ENCODE data around the gene LRMDA.

LRMDA gene

DNA sequence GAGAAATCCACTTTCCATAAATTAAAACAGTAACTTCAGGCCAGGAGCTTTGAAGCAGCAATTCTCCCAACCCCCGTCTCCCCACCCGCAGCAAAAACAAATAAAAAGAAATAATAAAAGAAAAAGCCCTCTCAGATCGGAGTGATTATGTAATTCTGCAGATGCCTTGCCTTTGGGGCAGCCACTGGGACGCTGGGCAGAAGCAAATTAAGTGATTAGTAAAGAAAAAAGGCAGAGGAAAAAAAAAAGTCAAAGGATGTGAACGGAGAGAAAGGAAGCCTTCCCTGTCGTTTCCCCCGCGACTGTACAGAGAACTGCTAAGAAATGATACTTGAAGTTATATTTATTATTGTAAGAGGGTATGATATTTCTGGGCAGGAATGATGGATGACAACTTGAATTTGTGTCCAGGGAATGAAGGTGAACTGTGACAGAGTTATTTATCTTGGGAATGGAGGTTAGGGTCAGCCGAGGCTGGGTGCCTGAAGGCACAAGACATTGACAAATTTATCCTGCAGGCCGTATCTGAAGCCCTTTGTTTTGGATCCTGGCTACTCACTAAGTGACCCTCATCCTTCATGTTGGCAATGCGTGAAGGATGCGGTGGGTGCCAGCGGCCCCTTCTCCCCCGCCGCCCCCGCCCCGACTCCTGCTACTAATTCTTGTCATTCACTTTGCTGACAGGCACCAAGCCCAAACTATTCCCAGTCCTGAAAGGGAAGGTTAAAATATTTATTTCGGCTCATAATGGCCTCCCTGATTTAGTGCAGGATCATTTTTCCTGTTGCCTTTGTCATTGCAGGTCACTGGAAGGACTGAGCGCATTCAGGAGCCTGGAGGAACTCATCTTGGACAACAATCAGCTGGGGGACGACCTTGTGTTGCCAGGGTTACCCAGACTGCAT is 604.0 kb downstream of the LRMDA start:
- TF ChIP-seq EP300 (IDR thresholded peaks at IDR 0.05; ENCODE audit: borderline replicate concordance) (no peak), CREB1 (IDR thresholded peaks at IDR 0.05; ENCODE audit: low read depth) (no peak)
- TF ChIP-seq, protein P1, sequence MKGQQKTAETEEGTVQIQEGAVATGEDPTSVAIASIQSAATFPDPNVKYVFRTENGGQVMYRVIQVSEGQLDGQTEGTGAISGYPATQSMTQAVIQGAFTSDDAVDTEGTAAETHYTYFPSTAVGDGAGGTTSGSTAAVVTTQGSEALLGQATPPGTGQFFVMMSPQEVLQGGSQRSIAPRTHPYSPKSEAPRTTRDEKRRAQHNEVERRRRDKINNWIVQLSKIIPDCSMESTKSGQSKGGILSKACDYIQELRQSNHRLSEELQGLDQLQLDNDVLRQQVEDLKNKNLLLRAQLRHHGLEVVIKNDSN (IDR thresholded peaks at IDR 0.05) = no peak

- TF ChIP-seq RAD21 (IDR thresholded peaks at IDR 0.05; ENCODE audit: low read depth) (peak; percentile 78), EGR1 (IDR thresholded peaks at IDR 0.05) (no peak), FOXM1 (IDR thresholded peaks at IDR 0.05; ENCODE audit: borderline replicate concordance, low read depth) (no peak), TAF1 (IDR thresholded peaks at IDR 0.05; ENCODE audit: low read depth) (no peak), TEAD4 (IDR thresholded peaks at IDR 0.05) (no peak)
- TF ChIP-seq, protein P1 (IDR thresholded peaks at IDR 0.05) = no peak
- TF ChIP-seq, protein P2, sequence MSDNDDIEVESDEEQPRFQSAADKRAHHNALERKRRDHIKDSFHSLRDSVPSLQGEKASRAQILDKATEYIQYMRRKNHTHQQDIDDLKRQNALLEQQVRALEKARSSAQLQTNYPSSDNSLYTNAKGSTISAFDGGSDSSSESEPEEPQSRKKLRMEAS (IDR thresholded peaks at IDR 0.05) = no peak
Measured at GRCh38 chr10:76036111-76036940, 604.9 kb downstream of the LRMDA start.

DNA sequence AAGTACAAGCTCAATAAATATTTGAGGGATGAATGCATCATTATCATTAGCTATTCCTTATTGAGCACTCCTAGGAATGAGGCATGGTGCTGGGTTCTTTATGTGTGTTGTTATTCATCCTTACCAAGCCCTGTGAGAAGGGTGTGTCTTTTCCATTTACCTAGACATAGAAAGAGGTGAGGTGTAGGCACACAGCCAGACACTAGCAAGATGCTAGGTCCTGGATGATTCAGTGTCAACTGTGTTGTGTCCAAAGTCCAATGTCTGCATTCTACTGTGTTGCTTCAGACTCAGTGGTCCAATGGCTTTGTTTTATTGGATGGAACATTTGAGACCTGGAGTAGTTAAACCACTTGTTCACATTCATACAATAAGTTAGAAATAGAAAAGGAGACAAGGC is 605.5 kb downstream of the LRMDA start:
- no peak for TF ChIP-seq FOXM1 (IDR thresholded peaks at IDR 0.05; ENCODE audit: borderline replicate concordance, low read depth)
- TF ChIP-seq NFIC (IDR thresholded peaks at IDR 0.05) = no peak
- no peak for TF ChIP-seq EP300 (IDR thresholded peaks at IDR 0.05; ENCODE audit: borderline replicate concordance)
- TF ChIP-seq, protein P1 (IDR thresholded peaks at IDR 0.05) = no peak
- TF ChIP-seq RAD21 (IDR thresholded peaks at IDR 0.05; ENCODE audit: low read depth) = no peak
- no peak for TF ChIP-seq ZBTB7A (IDR thresholded peaks at IDR 0.05; ENCODE audit: low read depth)
- no peak for TF ChIP-seq CREB1 (IDR thresholded peaks at IDR 0.05; ENCODE audit: low read depth)
- no peak for TF ChIP-seq TCF12 (IDR thresholded peaks at IDR 0.05; ENCODE audit: low read depth)
- no peak for TF ChIP-seq TAF1 (IDR thresholded peaks at IDR 0.05; ENCODE audit: low read depth)

DNA sequence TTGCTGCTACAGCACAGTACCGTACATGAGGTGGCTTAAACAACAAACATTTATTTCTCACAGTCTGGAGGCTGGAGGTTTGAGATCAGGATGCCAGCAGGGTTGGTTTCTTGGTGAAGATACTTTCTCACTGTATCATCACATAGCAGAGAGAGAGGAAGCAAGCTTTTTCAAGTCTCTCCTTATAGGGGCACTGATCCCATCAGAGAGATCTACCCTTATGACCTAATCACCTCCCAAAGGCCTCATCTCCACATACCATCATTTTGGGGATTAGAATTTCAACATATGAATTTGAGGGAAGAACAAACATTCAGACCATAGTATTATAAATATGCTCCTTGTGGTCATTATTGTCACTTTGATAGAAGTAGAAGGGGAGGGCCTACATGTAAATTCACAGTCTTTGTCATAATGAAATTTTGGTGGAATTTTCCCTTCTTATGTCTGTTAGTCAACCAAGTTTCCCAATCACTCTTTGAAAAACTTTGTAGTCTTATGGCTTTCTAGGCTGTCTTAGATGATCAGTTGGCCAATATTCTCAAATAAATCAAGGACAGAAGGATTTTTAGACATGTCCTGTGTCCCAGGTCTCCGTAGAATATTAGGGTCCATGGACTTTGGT is 606.2 kb downstream of the LRMDA start:
- no peak for TF ChIP-seq TEAD4 (IDR thresholded peaks at IDR 0.05)
- TF ChIP-seq TAF1 (IDR thresholded peaks at IDR 0.05; ENCODE audit: low read depth) = no peak
- TF ChIP-seq RAD21 (IDR thresholded peaks at IDR 0.05; ENCODE audit: low read depth) = no peak
- no peak for TF ChIP-seq ZBTB7A (IDR thresholded peaks at IDR 0.05; ENCODE audit: low read depth)
- TF ChIP-seq EP300 (IDR thresholded peaks at IDR 0.05; ENCODE audit: borderline replicate concordance) = no peak
- TF ChIP-seq FOXM1 (IDR thresholded peaks at IDR 0.05; ENCODE audit: borderline replicate concordance, low read depth) = no peak
- TF ChIP-seq, protein P3, sequence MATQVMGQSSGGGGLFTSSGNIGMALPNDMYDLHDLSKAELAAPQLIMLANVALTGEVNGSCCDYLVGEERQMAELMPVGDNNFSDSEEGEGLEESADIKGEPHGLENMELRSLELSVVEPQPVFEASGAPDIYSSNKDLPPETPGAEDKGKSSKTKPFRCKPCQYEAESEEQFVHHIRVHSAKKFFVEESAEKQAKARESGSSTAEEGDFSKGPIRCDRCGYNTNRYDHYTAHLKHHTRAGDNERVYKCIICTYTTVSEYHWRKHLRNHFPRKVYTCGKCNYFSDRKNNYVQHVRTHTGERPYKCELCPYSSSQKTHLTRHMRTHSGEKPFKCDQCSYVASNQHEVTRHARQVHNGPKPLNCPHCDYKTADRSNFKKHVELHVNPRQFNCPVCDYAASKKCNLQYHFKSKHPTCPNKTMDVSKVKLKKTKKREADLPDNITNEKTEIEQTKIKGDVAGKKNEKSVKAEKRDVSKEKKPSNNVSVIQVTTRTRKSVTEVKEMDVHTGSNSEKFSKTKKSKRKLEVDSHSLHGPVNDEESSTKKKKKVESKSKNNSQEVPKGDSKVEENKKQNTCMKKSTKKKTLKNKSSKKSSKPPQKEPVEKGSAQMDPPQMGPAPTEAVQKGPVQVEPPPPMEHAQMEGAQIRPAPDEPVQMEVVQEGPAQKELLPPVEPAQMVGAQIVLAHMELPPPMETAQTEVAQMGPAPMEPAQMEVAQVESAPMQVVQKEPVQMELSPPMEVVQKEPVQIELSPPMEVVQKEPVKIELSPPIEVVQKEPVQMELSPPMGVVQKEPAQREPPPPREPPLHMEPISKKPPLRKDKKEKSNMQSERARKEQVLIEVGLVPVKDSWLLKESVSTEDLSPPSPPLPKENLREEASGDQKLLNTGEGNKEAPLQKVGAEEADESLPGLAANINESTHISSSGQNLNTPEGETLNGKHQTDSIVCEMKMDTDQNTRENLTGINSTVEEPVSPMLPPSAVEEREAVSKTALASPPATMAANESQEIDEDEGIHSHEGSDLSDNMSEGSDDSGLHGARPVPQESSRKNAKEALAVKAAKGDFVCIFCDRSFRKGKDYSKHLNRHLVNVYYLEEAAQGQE (IDR thresholded peaks at IDR 0.05; ENCODE audit: low read depth) = no peak
- no peak for TF ChIP-seq EGR1 (IDR thresholded peaks at IDR 0.05)
- TF ChIP-seq, protein P2 (IDR thresholded peaks at IDR 0.05) = no peak
- TF ChIP-seq TCF12 (IDR thresholded peaks at IDR 0.05; ENCODE audit: low read depth) = no peak
- TF ChIP-seq, protein P1 (IDR thresholded peaks at IDR 0.05) = no peak
- TF ChIP-seq NFIC (IDR thresholded peaks at IDR 0.05) = no peak
- no peak for TF ChIP-seq CEBPB (IDR thresholded peaks at IDR 0.05)
- TF ChIP-seq CREB1 (IDR thresholded peaks at IDR 0.05; ENCODE audit: low read depth) = no peak

DNA sequence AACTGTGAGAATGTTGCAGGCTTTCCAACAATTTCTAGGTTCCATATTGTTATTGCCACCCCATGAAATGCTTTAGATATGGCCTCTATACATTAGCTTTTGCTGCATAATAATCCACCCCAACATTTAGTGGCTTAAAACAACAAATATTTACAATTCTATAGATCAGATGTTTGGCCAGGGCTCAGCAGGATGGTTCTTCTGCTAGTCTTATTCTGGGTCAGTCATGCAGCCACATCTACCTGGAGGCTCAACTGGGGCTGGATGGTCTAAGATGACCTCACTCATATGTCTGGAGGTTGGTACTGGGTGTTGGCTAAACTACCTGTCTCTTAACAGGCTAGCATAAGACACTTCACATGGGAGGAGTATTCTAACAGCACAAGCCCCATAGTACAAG is 607.3 kb downstream of the LRMDA start:
- TF ChIP-seq NFIC (IDR thresholded peaks at IDR 0.05) (no peak), FOXM1 (IDR thresholded peaks at IDR 0.05; ENCODE audit: borderline replicate concordance, low read depth) (no peak), CREB1 (IDR thresholded peaks at IDR 0.05; ENCODE audit: low read depth) (no peak), ZBTB7A (IDR thresholded peaks at IDR 0.05; ENCODE audit: low read depth) (no peak), EP300 (IDR thresholded peaks at IDR 0.05; ENCODE audit: borderline replicate concordance) (no peak), TCF12 (IDR thresholded peaks at IDR 0.05; ENCODE audit: low read depth) (no peak), EGR1 (IDR thresholded peaks at IDR 0.05) (no peak), YY1 (IDR thresholded peaks at IDR 0.05; ENCODE audit: low read depth) (no peak), CEBPB (IDR thresholded peaks at IDR 0.05) (no peak), RAD21 (IDR thresholded peaks at IDR 0.05; ENCODE audit: low read depth) (no peak), TEAD4 (IDR thresholded peaks at IDR 0.05) (no peak), TAF1 (IDR thresholded peaks at IDR 0.05; ENCODE audit: low read depth) (no peak)
- TF ChIP-seq, protein P2 (IDR thresholded peaks at IDR 0.05) = no peak
- TF ChIP-seq, protein P3 (IDR thresholded peaks at IDR 0.05; ENCODE audit: low read depth) = no peak
- TF ChIP-seq, protein P1 (IDR thresholded peaks at IDR 0.05) = no peak

Measured in Ishikawa (cell line).